HUES6 (cell line): ENCODE results near the gene PGLYRP4.

Experiments used
- H3K27ac ChIP-seq: 2 replicates; pipeline ENCODE4 v1.7.0; 2013; ENCODE audit warnings: low read depth, mild to moderate bottlenecking, low read length, inconsistent platforms
- H3K27me3 ChIP-seq: 2 replicates; pipeline ENCODE4 v1.6.1; 2013; ENCODE audit warnings: low read length; ENCODE audit not compliant: control insufficient read depth, insufficient read depth
- H3K36me3 ChIP-seq: 2 replicates; pipeline ENCODE4 v1.6.1; 2013; ENCODE audit warnings: low read length; ENCODE audit not compliant: control insufficient read depth, insufficient read depth
- H3K4me1 ChIP-seq: 2 replicates; pipeline ENCODE4 v1.6.1; 2013; ENCODE audit warnings: low read length; ENCODE audit not compliant: control insufficient read depth, insufficient read depth
- H3K4me3 ChIP-seq: 2 replicates; pipeline ENCODE4 v1.5.1; 2013; ENCODE audit warnings: low read depth, low read length
- H3K9ac ChIP-seq: one replicate; pipeline ENCODE4 v1.6.1; 2013; ENCODE audit warnings: mild to moderate bottlenecking, low read length
- H3K9me3 ChIP-seq: 2 replicates; pipeline ENCODE4 v1.6.1; 2013; ENCODE audit warnings: low read depth, low read length; ENCODE audit not compliant: control insufficient read depth, insufficient read depth

Gene PGLYRP4

GRCh38 chr1:153362187-153362775 lies 13.6 kb upstream of the PGLYRP4 start:
- no peaks in the 10 kb centered on the region for H3K9me3 ChIP-seq
- no peak overlapping the region for H3K9ac ChIP-seq
- H3K4me3 ChIP-seq = no peak overlapping the region
- H3K27me3 ChIP-seq = peaks cover 5% of the 10 kb centered on the region; the same call in 1 of the 2 replicates
- H3K27ac ChIP-seq = no peak overlapping the region
- no peaks in the 10 kb centered on the region for H3K4me1 ChIP-seq
- no peaks in the 10 kb centered on the region for H3K36me3 ChIP-seq

GRCh38 chr1:153361480-153362109 lies 13.0 kb upstream of the PGLYRP4 start:
- H3K36me3 ChIP-seq = no peaks in the 10 kb centered on the region
- no peak overlapping the region for H3K27ac ChIP-seq
- no peaks in the 10 kb centered on the region for H3K4me1 ChIP-seq
- no peaks in the 10 kb centered on the region for H3K9me3 ChIP-seq
- no peak overlapping the region for H3K4me3 ChIP-seq
- H3K9ac ChIP-seq = no peak overlapping the region
- peaks cover 5% of the 10 kb centered on the region; the same call in 1 of the 2 replicates for H3K27me3 ChIP-seq

GRCh38 chr1:153360592-153361479 lies 12.2 kb upstream of the PGLYRP4 start:
- no peaks in the 10 kb centered on the region for H3K4me1 ChIP-seq
- H3K36me3 ChIP-seq = no peaks in the 10 kb centered on the region
- no peak overlapping the region for H3K27ac ChIP-seq
- no peak overlapping the region for H3K9ac ChIP-seq
- peaks cover 5% of the 10 kb centered on the region; the same call in 1 of the 2 replicates for H3K27me3 ChIP-seq
- H3K4me3 ChIP-seq = no peak overlapping the region
- H3K9me3 ChIP-seq = no peaks in the 10 kb centered on the region

DNA sequence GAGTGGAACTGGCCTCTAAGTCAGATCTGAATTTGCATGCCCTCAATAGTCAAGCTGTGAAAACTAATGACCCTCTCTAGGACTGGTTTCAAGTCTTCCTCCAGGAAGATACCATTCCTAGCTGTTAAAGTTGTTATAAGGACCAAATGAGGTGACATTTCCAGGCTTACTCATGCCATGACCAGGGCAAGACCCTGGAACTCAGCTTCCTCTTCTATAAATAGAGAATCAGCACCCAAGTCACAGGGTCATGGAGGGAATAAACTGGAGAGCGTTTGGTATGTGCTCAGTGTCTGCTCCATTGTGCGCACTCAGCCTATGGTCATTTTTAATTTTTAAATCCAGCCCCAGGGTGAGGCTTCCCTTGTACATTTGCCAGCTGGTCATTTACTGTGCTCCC lies 11.5 kb upstream of the PGLYRP4 start:
- H3K4me1 ChIP-seq = no peaks in the 10 kb centered on the region
- no peaks in the 10 kb centered on the region for H3K36me3 ChIP-seq
- no peaks in the 10 kb centered on the region for H3K9me3 ChIP-seq
- H3K27ac ChIP-seq = no peak overlapping the region
- H3K4me3 ChIP-seq = no peak overlapping the region
- peaks cover 5% of the 10 kb centered on the region; the same call in 1 of the 2 replicates for H3K27me3 ChIP-seq
- H3K9ac ChIP-seq = no peak overlapping the region

DNA sequence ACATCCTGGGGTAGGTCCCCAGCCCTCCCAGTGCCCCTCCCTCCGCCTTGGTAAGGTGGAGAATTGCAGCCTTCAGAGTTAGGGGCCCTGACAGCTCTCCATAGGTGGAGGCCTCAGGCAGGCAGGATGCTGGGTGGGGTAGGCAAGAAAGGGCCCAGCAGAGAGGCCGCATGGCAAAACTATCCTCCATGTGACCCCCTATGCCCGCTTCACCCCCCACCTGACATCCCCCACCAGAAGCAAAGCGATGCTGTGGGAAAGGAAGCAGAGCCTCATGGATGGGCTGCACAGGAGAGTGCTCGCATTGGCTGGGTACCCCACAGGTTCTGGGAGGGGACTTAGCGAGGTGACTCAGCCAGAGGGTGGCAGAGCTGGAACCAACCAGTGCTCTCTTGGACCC lies 10.6 kb upstream of the PGLYRP4 start:
- Histone ChIP-seq H3K27me3 (peaks cover 5% of the 10 kb centered on the region; the same call in 1 of the 2 replicates), H3K27ac (no peak overlapping the region), H3K36me3 (no peaks in the 10 kb centered on the region), H3K9me3 (no peaks in the 10 kb centered on the region), H3K4me3 (no peak overlapping the region), H3K9ac (no peak overlapping the region), H3K4me1 (no peaks in the 10 kb centered on the region)

DNA sequence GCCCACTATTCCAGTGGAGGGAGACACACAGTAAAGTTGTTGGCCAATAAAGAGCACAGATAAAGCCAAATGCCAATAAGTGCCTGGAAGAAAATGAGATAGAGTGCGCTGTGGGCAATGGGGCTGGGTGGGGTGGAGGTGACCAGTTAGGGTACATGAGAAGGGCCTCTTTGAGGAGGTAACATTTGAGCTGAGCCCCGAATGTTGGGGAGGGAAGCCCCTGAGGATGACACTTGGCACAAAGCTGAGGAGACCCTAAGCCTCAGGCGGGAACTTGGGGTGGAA lies 10.0 kb upstream of the PGLYRP4 start:
- Histone ChIP-seq H3K9me3 (no peaks in the 10 kb centered on the region), H3K4me1 (no peaks in the 10 kb centered on the region), H3K27me3 (peaks cover 3% of the 10 kb centered on the region; the same call in 1 of the 2 replicates), H3K4me3 (no peak overlapping the region), H3K27ac (no peak overlapping the region), H3K36me3 (no peaks in the 10 kb centered on the region), H3K9ac (no peak overlapping the region)

GRCh38 chr1:153357853-153358690 lies 9.4 kb upstream of the PGLYRP4 start, which contains the start of gene S100A9:
S100A9 (plus strand) TSS chr1:153357854; CDS start chr1:153358284, 430 bp downstream.
- H3K9ac ChIP-seq = no peak within 1 kb of the TSS
- H3K4me3 ChIP-seq = no peak within 1 kb of the TSS
- H3K27me3 ChIP-seq = no peaks in the 10 kb centered on the region
- H3K9me3 ChIP-seq = no peaks in the 10 kb centered on the region
- no peak within 1 kb of the TSS for H3K27ac ChIP-seq
- H3K4me1 ChIP-seq = no peaks in the 10 kb centered on the region
- H3K36me3 ChIP-seq = no peaks in the 10 kb centered on the region

DNA sequence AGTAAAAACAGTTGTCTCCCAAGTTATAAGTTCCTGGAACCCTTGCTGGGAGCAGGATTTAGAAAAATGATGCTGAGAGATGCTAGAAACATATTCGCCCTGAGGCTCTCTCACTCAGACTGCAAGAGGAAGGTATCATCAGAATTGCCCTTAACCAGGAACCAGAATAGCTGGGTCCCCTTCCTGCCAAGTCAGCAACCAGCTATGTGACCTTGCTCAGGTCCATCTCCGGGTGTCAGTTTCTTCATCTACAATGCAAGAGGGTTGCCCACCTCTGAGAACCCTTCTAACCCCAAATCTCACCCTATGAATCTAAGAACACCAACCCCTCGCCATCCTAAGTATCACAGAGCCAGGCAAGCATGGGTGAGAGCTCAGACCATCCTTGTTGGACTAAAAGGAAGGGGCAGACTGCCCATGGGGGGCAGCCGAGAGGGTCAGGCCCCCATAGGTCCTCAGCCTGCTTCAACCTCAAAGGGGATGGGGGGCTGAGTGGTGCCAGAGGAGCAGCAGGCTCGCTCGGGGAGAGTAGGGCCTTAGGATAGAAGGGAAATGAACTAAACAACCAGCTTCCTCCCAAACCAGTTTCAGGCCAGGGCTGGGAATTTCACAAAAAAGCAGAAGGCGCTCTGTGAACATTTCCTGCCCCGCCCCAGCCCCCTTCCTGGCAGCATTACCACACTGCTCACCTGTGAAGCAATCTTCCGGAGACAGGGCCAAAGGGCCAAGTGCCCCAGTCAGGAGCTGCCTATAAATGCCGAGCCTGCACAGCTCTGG lies 8.6 kb upstream of the PGLYRP4 start:
- Histone ChIP-seq H3K4me3 (no peak overlapping the region), H3K27me3 (no peaks in the 10 kb centered on the region), H3K27ac (no peak overlapping the region), H3K9me3 (no peaks in the 10 kb centered on the region), H3K36me3 (no peaks in the 10 kb centered on the region), H3K9ac (no peak overlapping the region), H3K4me1 (no peaks in the 10 kb centered on the region)

DNA sequence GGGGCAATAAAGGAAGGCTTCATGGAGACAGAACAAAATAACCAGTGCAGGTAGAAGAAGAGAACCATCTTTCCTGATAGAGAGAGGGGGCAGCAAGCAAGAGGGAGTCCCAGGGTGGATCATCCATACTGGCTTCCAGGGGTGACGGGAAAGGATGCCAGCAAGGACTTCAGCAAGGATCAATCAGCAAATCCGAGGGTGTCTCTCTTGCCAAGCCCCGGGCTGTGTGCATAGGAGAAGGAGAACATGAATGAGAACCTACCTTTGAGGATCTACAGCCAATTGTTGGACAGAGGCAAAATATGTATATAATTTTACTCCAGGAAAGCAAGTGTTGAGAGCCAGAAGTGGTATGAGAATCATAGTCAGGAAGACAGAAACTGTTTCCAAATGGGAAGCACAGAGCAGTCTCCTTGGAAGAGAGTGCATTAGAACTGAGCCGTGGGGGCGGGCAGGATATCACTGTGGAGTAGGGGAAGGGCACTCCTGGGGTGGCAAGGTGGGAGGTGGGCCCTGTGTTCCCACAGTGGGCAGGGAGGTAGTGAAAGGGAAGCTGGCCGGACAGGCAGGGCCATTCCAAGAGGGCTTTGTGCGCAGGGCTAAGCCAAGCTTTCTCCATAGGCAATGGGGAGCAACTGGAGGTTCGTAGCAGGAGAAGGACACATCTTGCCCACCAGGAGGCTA lies 7.9 kb upstream of the PGLYRP4 start:
- Histone ChIP-seq H3K36me3 (no peaks in the 10 kb centered on the region), H3K4me1 (no peaks in the 10 kb centered on the region), H3K27me3 (no peaks in the 10 kb centered on the region), H3K9ac (no peak overlapping the region), H3K27ac (no peak overlapping the region), H3K4me3 (no peak overlapping the region), H3K9me3 (no peaks in the 10 kb centered on the region)
